GM23338 (cell line): Measurements from ENCODE around the gene CXCL12. TPM values are rescaled to one million over a fixed set of nuclear protein-coding genes. Genes with fewer than 3 reads are reported as not detected.

Experiments used
- ATAC-seq: fragments of 200-7000 bp; cut with Tn5 transposase; 3 replicates; pipeline ENCODE4 v1.9.1; 2020
- DNase-seq: peaks from one replicate; pipeline ENCODE4 v3.0.0-alpha.2; 2015; ENCODE audit warnings: low spot score
- H2AFZ ChIP-seq: fragments of 200-600 bp; sonication (generic); 2 replicates; pipeline ENCODE4 v1.8.0; 2016; ENCODE audit warnings: antibody characterized with exemption, mild to moderate bottlenecking, moderate library complexity
- H3F3A ChIP-seq: fragments of 200-600 bp; sonication (generic); replicated peaks from 2 replicates; pipeline ENCODE4 v1.8.0; 2017; ENCODE audit warnings: antibody characterized with exemption, mixed run types, low read depth
- H3K27ac ChIP-seq: fragments of 200-600 bp; sonication (generic); 2 replicates; pipeline ENCODE4 v1.6.1; 2016; ENCODE audit warnings: low read depth
- H3K27me3 ChIP-seq: fragments of 200-600 bp; sonication (generic); 2 replicates; pipeline ENCODE4 v1.8.0; 2016; ENCODE audit warnings: mild to moderate bottlenecking, mixed run types, moderate library complexity; ENCODE audit not compliant: insufficient read depth
- H3K36me3 ChIP-seq: fragments of 200-600 bp; sonication (generic); 2 replicates; pipeline ENCODE4 v1.8.0; 2016; ENCODE audit warnings: mild to moderate bottlenecking; ENCODE audit not compliant: insufficient read depth
- H3K4me1 ChIP-seq: fragments of 200-600 bp; sonication (generic); 2 replicates; pipeline ENCODE4 v1.8.0; 2016; ENCODE audit warnings: mild to moderate bottlenecking, moderate library complexity; ENCODE audit not compliant: insufficient read depth
- H3K4me2 ChIP-seq: fragments of 200-600 bp; sonication (generic); 2 replicates; pipeline ENCODE4 v1.7.1; 2017; ENCODE audit warnings: mixed run types
- H3K4me3 ChIP-seq: fragments of 200-600 bp; sonication (generic); 2 replicates; pipeline ENCODE4 v1.6.1; 2016; ENCODE audit warnings: mixed run types
- H3K79me2 ChIP-seq: fragments of 200-600 bp; sonication (generic); replicated peaks from 2 replicates; pipeline ENCODE4 v1.8.0; 2017; ENCODE audit warnings: mild to moderate bottlenecking; ENCODE audit not compliant: insufficient read depth
- H3K9me2 ChIP-seq: fragments of 200-600 bp; sonication (generic); 2 replicates; pipeline ENCODE4 v1.8.0; 2017; ENCODE audit not compliant: insufficient read depth
- H4K20me1 ChIP-seq: fragments of 200-600 bp; sonication (generic); replicated peaks from 2 replicates; pipeline ENCODE4 v1.8.0; 2017; ENCODE audit warnings: mild to moderate bottlenecking; ENCODE audit not compliant: insufficient read depth
- H3K27ac Mint-ChIP-seq: 2 replicates; pipeline ENCODE4 v1.8.0; 2020; ENCODE audit warnings: inconsistent platforms, mild to moderate bottlenecking, moderate library complexity, mixed read lengths
- H3K27me3 Mint-ChIP-seq: 3 replicates; pipeline ENCODE4 v1.8.0; 2022; ENCODE audit warnings: low read depth, mild to moderate bottlenecking, moderate library complexity, mixed read lengths, inconsistent platforms; ENCODE audit not compliant: insufficient read depth, poor library complexity
- H3K36me3 Mint-ChIP-seq: 3 replicates; pipeline ENCODE4 v1.8.0; 2021; ENCODE audit warnings: low read depth, mild to moderate bottlenecking, inconsistent platforms, moderate library complexity, mixed read lengths
- H3K4me1 Mint-ChIP-seq: 3 replicates; pipeline ENCODE4 v1.8.0; 2020; ENCODE audit warnings: mild to moderate bottlenecking, inconsistent platforms, mixed read lengths
- H3K4me3 Mint-ChIP-seq: 3 replicates; pipeline ENCODE4 v1.8.0; 2021; ENCODE audit warnings: moderate library complexity, mild to moderate bottlenecking, inconsistent platforms, mixed read lengths
- H3K9me3 Mint-ChIP-seq: 3 replicates; pipeline ENCODE4 v1.8.0; 2020; ENCODE audit warnings: moderate library complexity, mild to moderate bottlenecking, inconsistent platforms, mixed read lengths
- CREB1 ChIP-seq: fragments of 250-450 bp; sonication (Bioruptor Pico); IDR thresholded peaks from 2 replicates; pipeline ENCODE4 v1.5.0; 2020; ENCODE audit warnings: low read depth, mild to moderate bottlenecking, moderate library complexity
- EZH2 ChIP-seq: fragments of 200-600 bp; sonication (generic); IDR thresholded peaks from one replicate; pipeline ENCODE4 v1.8.0; 2017; ENCODE audit warnings: antibody characterized with exemption, mild to moderate bottlenecking, low read depth; ENCODE audit not compliant: unreplicated experiment
- EZH2phosphoT487 ChIP-seq: fragments of 200-600 bp; sonication (generic); IDR thresholded peaks from one replicate; pipeline ENCODE4 v1.8.1; 2018; ENCODE audit warnings: antibody characterized with exemption; ENCODE audit not compliant: unreplicated experiment
- JUNB ChIP-seq: IDR thresholded peaks from one replicate; pipeline ENCODE4 v1.6.1; 2016; ENCODE audit warnings: antibody characterized with exemption; ENCODE audit not compliant: unreplicated experiment
- NANOG ChIP-seq: IDR thresholded peaks from 2 replicates; pipeline ENCODE4 v1.6.1; 2016; ENCODE audit warnings: antibody characterized with exemption, borderline replicate concordance
- POLR2AphosphoS5 ChIP-seq: IDR thresholded peaks from 2 replicates; pipeline ENCODE4 v1.6.1; 2016; ENCODE audit warnings: antibody characterized with exemption, low read depth
- STAT1 ChIP-seq: IDR thresholded peaks from one replicate; pipeline ENCODE4 v1.6.1; 2016; ENCODE audit warnings: antibody characterized with exemption; ENCODE audit not compliant: unreplicated experiment
- ZNF114 ChIP-seq: fragments of 250-450 bp; sonication (Bioruptor Pico); IDR thresholded peaks from 2 replicates; pipeline ENCODE4 v1.5.0; 2020; ENCODE audit warnings: mild to moderate bottlenecking, moderate library complexity
- ZNF331 ChIP-seq: fragments of 250-450 bp; sonication (Bioruptor Pico); IDR thresholded peaks from 2 replicates; pipeline ENCODE4 v1.5.0; 2020; ENCODE audit warnings: low read depth, mild to moderate bottlenecking, moderate library complexity
- polyA plus RNA-seq: library from polyadenylated mRNA; unstranded; fragments of >200 nt; fragmentation: Nextera tagmentation; extraction: Ambion mirVana; gene quantifications from 2 replicates; pipeline ENCODE4 v1.2.1, GENCODE V29; 2016
- total RNA-seq: library from RNA; depleted of rRNA; stranded (reverse); fragments of >200 nt; shearing (Covaris generic); gene quantifications from 2 replicates; pipeline ENCODE4 v1.2.3, GENCODE V29; 2014
- TF ChIP-seq, protein P1 (sequence below), 2 experiments: fragments of 200-600 bp in 1 of 2; sonication (generic) in 1 of 2; conservative IDR thresholded peaks; 2 replicates each; pipeline versions ENCODE4 v1.5.1 to v1.6.1; 2016 to 2017; ENCODE audit warnings: antibody characterized with exemption in 2 of 2, low read depth in 2 of 2, mild to moderate bottlenecking in 2 of 2, moderate library complexity in 1 of 2
- TF ChIP-seq, protein P2 (sequence below): fragments of 250-450 bp; sonication (Bioruptor Pico); IDR thresholded peaks from 2 replicates; pipeline ENCODE4 v1.5.0; 2020; ENCODE audit warnings: mild to moderate bottlenecking, moderate library complexity
- TF ChIP-seq, protein P3 (sequence below): IDR thresholded peaks from 2 replicates; pipeline ENCODE4 v1.6.1; 2016; ENCODE audit warnings: antibody characterized with exemption
- TF ChIP-seq, protein P4 (sequence below): IDR thresholded peaks from one replicate; pipeline ENCODE4 v1.6.1; 2018; ENCODE audit warnings: antibody characterized with exemption; ENCODE audit not compliant: unreplicated experiment

CXCL12 gene
- total and polyA plus RNA-seq, 2 experiments from 2014 or later: 53.8 to 58.5 TPM

DNA sequence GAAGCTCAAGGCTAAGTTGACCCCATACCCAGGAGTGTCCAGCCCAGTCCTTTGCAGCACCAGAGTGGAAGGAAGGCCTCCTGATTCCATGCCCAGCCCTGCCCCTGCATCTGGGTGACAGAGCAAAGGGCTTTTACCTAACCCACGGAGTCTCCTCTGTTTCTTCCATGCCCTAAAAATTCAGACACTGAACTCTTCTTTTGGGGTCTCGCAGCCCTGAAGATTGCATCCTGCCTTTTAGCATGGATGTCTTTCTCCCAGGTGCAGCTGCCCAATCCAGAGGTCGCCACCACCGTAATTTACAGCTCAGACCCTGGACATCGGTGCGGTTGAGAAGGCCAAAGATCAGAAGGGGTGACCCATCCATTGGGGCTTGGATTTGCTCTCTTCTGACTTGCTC lies 50.8 kb downstream of the CXCL12 start (continued):
- TF ChIP-seq CREB1 (CRISPR knock-in tag): no peak
- TF ChIP-seq EZH2phosphoT487: no peak
- no peak for TF ChIP-seq POLR2AphosphoS5

DNA sequence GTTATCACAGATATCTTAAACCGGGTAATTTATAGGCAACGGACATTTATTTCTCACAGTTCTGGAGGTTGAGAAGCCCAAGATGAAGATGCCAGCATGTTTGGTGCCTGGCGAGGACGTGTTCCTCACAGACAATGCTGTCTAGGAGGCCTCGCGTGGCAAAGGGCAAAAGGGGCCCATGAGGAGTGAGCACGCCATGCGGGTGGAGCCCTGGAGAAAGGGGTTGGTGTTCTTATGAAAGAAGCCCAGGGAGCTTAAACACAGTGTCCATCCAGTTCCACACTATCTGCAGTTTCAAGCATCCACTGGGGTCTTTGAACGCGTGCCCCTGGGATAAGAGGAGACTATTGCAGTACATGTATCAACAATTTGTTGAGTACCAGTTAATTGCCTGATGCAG lies 51.4 kb downstream of the CXCL12 start:
- no peak for ATAC-seq

More for the DNA sequence above, 51.4 kb downstream of the CXCL12 start:
- Mint-ChIP-seq H3K27ac (no peak overlapping the region), H3K36me3 (no peaks in the 10 kb centered on the region), H3K4me3 (no peak overlapping the region), H3K9me3 (no peaks in the 10 kb centered on the region), H3K27me3 (peaks cover 5% of the 10 kb centered on the region), H3K4me1 (peaks cover 4% of the 10 kb centered on the region)
- no peaks in the 10 kb centered on the region for H3K36me3 ChIP-seq
- H3K4me3 ChIP-seq: no peak overlapping the region
- no peaks in the 10 kb centered on the region for H3K79me2 ChIP-seq
- TF ChIP-seq, protein P1, sequence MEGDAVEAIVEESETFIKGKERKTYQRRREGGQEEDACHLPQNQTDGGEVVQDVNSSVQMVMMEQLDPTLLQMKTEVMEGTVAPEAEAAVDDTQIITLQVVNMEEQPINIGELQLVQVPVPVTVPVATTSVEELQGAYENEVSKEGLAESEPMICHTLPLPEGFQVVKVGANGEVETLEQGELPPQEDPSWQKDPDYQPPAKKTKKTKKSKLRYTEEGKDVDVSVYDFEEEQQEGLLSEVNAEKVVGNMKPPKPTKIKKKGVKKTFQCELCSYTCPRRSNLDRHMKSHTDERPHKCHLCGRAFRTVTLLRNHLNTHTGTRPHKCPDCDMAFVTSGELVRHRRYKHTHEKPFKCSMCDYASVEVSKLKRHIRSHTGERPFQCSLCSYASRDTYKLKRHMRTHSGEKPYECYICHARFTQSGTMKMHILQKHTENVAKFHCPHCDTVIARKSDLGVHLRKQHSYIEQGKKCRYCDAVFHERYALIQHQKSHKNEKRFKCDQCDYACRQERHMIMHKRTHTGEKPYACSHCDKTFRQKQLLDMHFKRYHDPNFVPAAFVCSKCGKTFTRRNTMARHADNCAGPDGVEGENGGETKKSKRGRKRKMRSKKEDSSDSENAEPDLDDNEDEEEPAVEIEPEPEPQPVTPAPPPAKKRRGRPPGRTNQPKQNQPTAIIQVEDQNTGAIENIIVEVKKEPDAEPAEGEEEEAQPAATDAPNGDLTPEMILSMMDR (conservative IDR thresholded peaks at IDR 0.05; ENCODE audit: low read depth in 2 of 2): no peak
- TF ChIP-seq, protein P2, sequence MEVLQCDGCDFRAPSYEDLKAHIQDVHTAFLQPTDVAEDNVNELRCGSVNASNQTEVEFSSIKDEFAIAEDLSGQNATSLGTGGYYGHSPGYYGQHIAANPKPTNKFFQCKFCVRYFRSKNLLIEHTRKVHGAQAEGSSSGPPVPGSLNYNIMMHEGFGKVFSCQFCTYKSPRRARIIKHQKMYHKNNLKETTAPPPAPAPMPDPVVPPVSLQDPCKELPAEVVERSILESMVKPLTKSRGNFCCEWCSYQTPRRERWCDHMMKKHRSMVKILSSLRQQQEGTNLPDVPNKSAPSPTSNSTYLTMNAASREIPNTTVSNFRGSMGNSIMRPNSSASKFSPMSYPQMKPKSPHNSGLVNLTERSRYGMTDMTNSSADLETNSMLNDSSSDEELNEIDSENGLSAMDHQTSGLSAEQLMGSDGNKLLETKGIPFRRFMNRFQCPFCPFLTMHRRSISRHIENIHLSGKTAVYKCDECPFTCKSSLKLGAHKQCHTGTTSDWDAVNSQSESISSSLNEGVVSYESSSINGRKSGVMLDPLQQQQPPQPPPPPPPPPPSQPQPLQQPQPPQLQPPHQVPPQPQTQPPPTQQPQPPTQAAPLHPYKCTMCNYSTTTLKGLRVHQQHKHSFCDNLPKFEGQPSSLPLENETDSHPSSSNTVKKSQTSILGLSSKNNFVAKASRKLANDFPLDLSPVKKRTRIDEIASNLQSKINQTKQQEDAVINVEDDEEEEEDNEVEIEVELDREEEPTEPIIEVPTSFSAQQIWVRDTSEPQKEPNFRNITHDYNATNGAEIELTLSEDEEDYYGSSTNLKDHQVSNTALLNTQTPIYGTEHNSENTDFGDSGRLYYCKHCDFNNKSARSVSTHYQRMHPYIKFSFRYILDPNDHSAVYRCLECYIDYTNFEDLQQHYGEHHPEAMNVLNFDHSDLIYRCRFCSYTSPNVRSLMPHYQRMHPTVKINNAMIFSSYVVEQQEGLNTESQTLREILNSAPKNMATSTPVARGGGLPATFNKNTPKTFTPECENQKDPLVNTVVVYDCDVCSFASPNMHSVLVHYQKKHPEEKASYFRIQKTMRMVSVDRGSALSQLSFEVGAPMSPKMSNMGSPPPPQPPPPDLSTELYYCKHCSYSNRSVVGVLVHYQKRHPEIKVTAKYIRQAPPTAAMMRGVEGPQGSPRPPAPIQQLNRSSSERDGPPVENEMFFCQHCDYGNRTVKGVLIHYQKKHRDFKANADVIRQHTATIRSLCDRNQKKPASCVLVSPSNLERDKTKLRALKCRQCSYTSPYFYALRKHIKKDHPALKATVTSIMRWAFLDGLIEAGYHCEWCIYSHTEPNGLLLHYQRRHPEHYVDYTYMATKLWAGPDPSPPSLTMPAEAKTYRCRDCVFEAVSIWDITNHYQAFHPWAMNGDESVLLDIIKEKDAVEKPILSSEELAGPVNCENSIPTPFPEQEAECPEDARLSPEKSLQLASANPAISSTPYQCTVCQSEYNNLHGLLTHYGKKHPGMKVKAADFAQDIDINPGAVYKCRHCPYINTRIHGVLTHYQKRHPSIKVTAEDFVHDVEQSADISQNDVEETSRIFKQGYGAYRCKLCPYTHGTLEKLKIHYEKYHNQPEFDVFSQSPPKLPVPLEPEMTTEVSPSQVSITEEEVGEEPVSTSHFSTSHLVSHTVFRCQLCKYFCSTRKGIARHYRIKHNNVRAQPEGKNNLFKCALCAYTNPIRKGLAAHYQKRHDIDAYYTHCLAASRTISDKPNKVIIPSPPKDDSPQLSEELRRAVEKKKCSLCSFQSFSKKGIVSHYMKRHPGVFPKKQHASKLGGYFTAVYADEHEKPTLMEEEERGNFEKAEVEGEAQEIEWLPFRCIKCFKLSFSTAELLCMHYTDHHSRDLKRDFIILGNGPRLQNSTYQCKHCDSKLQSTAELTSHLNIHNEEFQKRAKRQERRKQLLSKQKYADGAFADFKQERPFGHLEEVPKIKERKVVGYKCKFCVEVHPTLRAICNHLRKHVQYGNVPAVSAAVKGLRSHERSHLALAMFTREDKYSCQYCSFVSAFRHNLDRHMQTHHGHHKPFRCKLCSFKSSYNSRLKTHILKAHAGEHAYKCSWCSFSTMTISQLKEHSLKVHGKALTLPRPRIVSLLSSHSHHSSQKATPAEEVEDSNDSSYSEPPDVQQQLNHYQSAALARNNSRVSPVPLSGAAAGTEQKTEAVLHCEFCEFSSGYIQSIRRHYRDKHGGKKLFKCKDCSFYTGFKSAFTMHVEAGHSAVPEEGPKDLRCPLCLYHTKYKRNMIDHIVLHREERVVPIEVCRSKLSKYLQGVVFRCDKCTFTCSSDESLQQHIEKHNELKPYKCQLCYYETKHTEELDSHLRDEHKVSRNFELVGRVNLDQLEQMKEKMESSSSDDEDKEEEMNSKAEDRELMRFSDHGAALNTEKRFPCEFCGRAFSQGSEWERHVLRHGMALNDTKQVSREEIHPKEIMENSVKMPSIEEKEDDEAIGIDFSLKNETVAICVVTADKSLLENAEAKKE (CRISPR knock-in tag): no peak
- TF ChIP-seq NANOG: no peak
- no peak for TF ChIP-seq POLR2AphosphoS5
- TF ChIP-seq ZNF331: no peak
- TF ChIP-seq, protein P3, sequence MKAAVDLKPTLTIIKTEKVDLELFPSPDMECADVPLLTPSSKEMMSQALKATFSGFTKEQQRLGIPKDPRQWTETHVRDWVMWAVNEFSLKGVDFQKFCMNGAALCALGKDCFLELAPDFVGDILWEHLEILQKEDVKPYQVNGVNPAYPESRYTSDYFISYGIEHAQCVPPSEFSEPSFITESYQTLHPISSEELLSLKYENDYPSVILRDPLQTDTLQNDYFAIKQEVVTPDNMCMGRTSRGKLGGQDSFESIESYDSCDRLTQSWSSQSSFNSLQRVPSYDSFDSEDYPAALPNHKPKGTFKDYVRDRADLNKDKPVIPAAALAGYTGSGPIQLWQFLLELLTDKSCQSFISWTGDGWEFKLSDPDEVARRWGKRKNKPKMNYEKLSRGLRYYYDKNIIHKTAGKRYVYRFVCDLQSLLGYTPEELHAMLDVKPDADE: no peak
- no peak for TF ChIP-seq CREB1 (CRISPR knock-in tag)
- TF ChIP-seq ZNF114 (CRISPR knock-in tag): no peak
- TF ChIP-seq STAT1: no peak
- no peak for TF ChIP-seq EZH2phosphoT487
- no peak for TF ChIP-seq EZH2
- TF ChIP-seq, protein P4, sequence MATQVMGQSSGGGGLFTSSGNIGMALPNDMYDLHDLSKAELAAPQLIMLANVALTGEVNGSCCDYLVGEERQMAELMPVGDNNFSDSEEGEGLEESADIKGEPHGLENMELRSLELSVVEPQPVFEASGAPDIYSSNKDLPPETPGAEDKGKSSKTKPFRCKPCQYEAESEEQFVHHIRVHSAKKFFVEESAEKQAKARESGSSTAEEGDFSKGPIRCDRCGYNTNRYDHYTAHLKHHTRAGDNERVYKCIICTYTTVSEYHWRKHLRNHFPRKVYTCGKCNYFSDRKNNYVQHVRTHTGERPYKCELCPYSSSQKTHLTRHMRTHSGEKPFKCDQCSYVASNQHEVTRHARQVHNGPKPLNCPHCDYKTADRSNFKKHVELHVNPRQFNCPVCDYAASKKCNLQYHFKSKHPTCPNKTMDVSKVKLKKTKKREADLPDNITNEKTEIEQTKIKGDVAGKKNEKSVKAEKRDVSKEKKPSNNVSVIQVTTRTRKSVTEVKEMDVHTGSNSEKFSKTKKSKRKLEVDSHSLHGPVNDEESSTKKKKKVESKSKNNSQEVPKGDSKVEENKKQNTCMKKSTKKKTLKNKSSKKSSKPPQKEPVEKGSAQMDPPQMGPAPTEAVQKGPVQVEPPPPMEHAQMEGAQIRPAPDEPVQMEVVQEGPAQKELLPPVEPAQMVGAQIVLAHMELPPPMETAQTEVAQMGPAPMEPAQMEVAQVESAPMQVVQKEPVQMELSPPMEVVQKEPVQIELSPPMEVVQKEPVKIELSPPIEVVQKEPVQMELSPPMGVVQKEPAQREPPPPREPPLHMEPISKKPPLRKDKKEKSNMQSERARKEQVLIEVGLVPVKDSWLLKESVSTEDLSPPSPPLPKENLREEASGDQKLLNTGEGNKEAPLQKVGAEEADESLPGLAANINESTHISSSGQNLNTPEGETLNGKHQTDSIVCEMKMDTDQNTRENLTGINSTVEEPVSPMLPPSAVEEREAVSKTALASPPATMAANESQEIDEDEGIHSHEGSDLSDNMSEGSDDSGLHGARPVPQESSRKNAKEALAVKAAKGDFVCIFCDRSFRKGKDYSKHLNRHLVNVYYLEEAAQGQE: no peak
- TF ChIP-seq JUNB: no peak
- H3K4me1 ChIP-seq: no peaks in the 10 kb centered on the region
- no peak overlapping the region for H3K27ac ChIP-seq
- 0 out of 2 replicates have a peak, but pooled peaks cover 10% of the 10 kb centered on the region for H3K9me2 ChIP-seq
- H3K27me3 ChIP-seq: no peaks in the 10 kb centered on the region
- no peak overlapping the region for H3K4me2 ChIP-seq
- no peak overlapping the region for H2AFZ ChIP-seq
- H4K20me1 ChIP-seq: no peaks in the 10 kb centered on the region
- H3F3A ChIP-seq: no peaks in the 10 kb centered on the region
- no peak for DNase-seq
